Measurements from ENCODE around the gene S100A2. TPM values are rescaled to one million over a fixed set of nuclear protein-coding genes. Genes with fewer than 3 reads are reported as not detected.
"Not testable (repeated sequence)": the region's sequence is repeated elsewhere in the genome, so short reads cannot be mapped to it uniquely, and the experiment has no call there.

Gene S100A2
- total RNA-seq, 6 experiments from 2014 or later, result 7.4 to 12.5 (median 10.4) TPM

DNA sequence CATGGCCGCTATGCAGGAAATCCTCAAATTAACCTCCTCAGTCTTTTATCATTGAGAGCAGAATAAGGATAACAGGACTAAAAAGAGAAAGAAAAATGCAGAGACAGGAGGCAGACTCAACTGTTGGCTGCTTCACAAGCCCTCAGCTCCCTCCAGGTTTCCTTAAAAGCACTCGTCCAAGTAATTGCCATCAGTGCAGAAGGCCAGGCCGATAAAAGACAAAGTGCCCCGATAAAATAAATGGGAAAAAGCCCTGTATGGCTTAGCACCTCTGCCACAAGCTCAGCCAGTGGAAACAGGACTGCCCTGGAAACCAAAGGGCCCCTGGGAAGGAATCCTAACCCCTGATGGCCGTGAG lies 38.0 kb downstream of the S100A2 start:
- no peak for DNase-seq
- H3K4me1 Mint-ChIP-seq (ENCODE audit: low read depth), result peaks cover 47% of the 10 kb centered on the region
- H3K9me3 Mint-ChIP-seq, result no peaks in the 10 kb centered on the region
- no peak overlapping the region for H3K4me3 Mint-ChIP-seq
- no peak overlapping the region; the same call in 1 of the 2 replicates for H3K27ac Mint-ChIP-seq
- no peaks in the 10 kb centered on the region for H3K27me3 Mint-ChIP-seq (ENCODE audit: insufficient read depth)
- H3K36me3 Mint-ChIP-seq (ENCODE audit: low read depth), result no peaks in the 10 kb centered on the region
- no peak for TF ChIP-seq CTCF (IDR thresholded peaks at IDR 0.05)

GRCh38 chr1:153527023-153527682 lies 38.5 kb downstream of the S100A2 start:
- TF ChIP-seq CTCF (IDR thresholded peaks at IDR 0.05), result no peak
- no peak for DNase-seq
- peaks cover 42% of the 10 kb centered on the region for H3K4me1 Mint-ChIP-seq (ENCODE audit: low read depth)
- H3K36me3 Mint-ChIP-seq (ENCODE audit: low read depth), result no peaks in the 10 kb centered on the region
- no peaks in the 10 kb centered on the region for H3K9me3 Mint-ChIP-seq
- H3K27ac Mint-ChIP-seq, result 0 out of 2 replicates have a peak overlapping the region, but pooled peaks have one; percentile 6
- H3K27me3 Mint-ChIP-seq (ENCODE audit: insufficient read depth), result no peaks in the 10 kb centered on the region
- H3K4me3 Mint-ChIP-seq, result no peak overlapping the region

DNA sequence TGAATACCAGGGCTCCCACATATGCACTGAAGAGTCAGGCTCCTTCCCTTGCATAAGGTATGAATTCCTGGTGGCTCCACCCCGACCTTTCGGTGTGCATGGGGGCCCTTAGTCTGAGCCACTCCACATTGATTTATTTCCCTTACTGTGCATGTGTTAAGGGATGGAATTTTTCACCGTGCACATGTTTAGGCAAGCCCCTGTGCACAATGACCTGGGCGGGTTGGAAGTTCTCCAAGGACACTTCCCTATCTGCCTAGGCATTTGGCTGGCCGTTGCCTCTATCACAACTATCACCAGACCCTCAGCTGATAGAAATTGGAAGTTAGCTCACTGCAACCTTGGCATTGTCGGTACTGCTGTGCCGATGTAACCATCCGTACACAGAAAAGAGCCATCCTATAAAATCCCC lies 39.5 kb downstream of the S100A2 start:
- no peak for TF ChIP-seq CTCF (IDR thresholded peaks at IDR 0.05)
- Mint-ChIP-seq H3K4me3 (no peak overlapping the region), H3K27ac (no peak overlapping the region), H3K4me1 (ENCODE audit: low read depth) (peaks cover 35% of the 10 kb centered on the region), H3K36me3 (ENCODE audit: low read depth) (no peaks in the 10 kb centered on the region), H3K9me3 (no peaks in the 10 kb centered on the region), H3K27me3 (ENCODE audit: insufficient read depth) (no peaks in the 10 kb centered on the region)
- DNase-seq, result no peak

- H3K36me3 Mint-ChIP-seq (ENCODE audit: low read depth), result no peaks in the 10 kb centered on the region
- H3K9me3 Mint-ChIP-seq, result no peaks in the 10 kb centered on the region
- DNase-seq, result no peak
- peaks cover 41% of the 10 kb centered on the region for H3K4me1 Mint-ChIP-seq (ENCODE audit: low read depth)
- no peak for TF ChIP-seq CTCF (IDR thresholded peaks at IDR 0.05)
- H3K27ac Mint-ChIP-seq, result no peak overlapping the region
- H3K27me3 Mint-ChIP-seq (ENCODE audit: insufficient read depth), result no peaks in the 10 kb centered on the region
- H3K4me3 Mint-ChIP-seq, result no peak overlapping the region
Observed at GRCh38 chr1:153525088-153525728, 40.4 kb downstream of the S100A2 start.

DNA sequence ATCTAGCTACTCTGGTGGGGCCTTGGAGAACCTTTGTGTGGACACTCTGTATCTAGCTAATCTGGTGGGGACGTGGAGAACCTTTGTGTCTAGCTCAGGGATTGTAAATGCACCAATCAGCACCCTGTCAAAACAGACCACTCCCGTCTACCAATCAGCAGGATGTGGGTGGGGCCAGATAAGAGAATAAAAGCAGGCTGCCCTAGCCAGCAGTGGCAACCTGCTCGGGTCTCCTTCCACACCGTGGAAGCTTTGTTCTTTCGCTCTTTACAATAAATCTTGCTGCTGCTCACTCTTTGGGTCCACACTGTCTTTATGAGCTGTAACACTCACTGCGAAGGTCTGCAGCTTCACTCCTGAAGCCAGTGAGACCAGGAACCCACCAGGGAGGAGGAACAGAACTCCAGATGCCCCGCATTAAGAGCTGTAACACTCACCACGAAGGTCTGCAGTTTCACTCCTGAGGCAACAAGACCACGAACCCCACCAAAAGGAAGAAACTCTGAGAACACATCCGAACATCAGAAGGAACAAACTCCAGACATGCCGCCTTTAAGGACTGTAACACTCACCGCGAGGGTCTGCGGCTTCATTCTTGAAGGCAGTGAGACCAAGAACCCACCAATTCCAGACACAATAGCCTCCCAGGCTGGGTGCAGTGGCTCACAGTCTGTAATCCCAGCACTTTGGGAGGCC lies 43.1 kb downstream of the S100A2 start:
- DNase-seq; H3K4me3 Mint-ChIP-seq; H3K36me3 Mint-ChIP-seq (ENCODE audit: low read depth); H3K9me3 Mint-ChIP-seq; H3K27me3 Mint-ChIP-seq (ENCODE audit: insufficient read depth); H3K27ac Mint-ChIP-seq: not testable (repeated sequence)
- H3K4me1 Mint-ChIP-seq (ENCODE audit: low read depth), result peaks cover 45% of the 10 kb centered on the region

DNA sequence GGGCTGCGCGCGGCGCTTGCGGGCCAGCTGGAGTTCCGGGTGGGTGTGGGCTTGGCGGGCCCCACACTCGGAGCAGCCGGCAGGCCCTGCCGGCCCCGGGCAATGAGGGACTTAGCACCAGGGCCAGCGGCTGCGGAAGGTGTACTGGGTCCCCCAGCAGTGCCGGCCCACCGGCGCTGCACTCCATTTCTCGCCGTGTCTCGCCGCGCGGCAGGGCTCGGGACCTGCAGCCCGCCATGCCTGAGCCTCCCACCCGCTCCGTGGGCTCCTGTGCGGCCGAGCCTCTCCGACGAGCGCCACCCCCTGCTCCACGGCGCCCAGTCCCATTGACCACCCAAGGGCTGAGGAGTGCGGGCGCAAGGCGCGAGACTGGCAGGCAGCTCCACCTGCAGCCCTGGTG lies 43.8 kb downstream of the S100A2 start:
- DNase-seq; H3K4me3 Mint-ChIP-seq; H3K27ac Mint-ChIP-seq; H3K36me3 Mint-ChIP-seq (ENCODE audit: low read depth); H3K9me3 Mint-ChIP-seq; H3K27me3 Mint-ChIP-seq (ENCODE audit: insufficient read depth): not testable (repeated sequence)
- peaks cover 38% of the 10 kb centered on the region for H3K4me1 Mint-ChIP-seq (ENCODE audit: low read depth)

Data from HFFc6 (cell line).